Activated CD4-positive, alpha-beta T cell treated with anti-CD3 and anti-CD28 coated beads, Interleukin-2, Interleukin-4, amounts not matched to agents 100 ng/mL and 50 ng/mL, durations not matched to agents 16 hours and 8 hours (primary cell): ENCODE measurements around the gene IL6R.
"Not testable (repeated sequence)": the region's sequence is repeated elsewhere in the genome, so short reads cannot be mapped to it uniquely, and the experiment has no call there.

Source experiments
- DNase-seq: peaks from one replicate; pipeline ENCODE4 v3.0.0-alpha.2; 2020; ENCODE audit warnings: low spot score

Gene IL6R

GRCh38 chr1:154407198-154408091, 2.3 kb downstream of the IL6R start:
- peak; percentile 64 for DNase-seq

- DNase-seq: no peak
Observed at GRCh38 chr1:154408174-154408777, 3.1 kb downstream of the IL6R start.

GRCh38 chr1:154410185-154410827, 5.2 kb downstream of the IL6R start:
- no peak for DNase-seq

- DNase-seq: no peak
Observed at GRCh38 chr1:154411525-154411924, 6.4 kb downstream of the IL6R start.

GRCh38 chr1:154413177-154413783, 8.1 kb downstream of the IL6R start:
- DNase-seq: no peak

GRCh38 chr1:154414606-154415005, 9.5 kb downstream of the IL6R start:
- DNase-seq: no peak

- no peak for DNase-seq
Observed at GRCh38 chr1:154416471-154417337, 11.6 kb downstream of the IL6R start.

- no peak for DNase-seq
Observed at GRCh38 chr1:154417338-154417608, 12.1 kb downstream of the IL6R start.

- DNase-seq: no peak
Observed at GRCh38 chr1:154418062-154418921, 13.1 kb downstream of the IL6R start.

GRCh38 chr1:154418923-154419619, 13.9 kb downstream of the IL6R start:
- no peak for DNase-seq

- peak; percentile 60 for DNase-seq
Observed at GRCh38 chr1:154419620-154420571, 14.8 kb downstream of the IL6R start.

GRCh38 chr1:154420961-154421924, 16.1 kb downstream of the IL6R start:
- DNase-seq: no peak

GRCh38 chr1:154422049-154422448, 16.9 kb downstream of the IL6R start:
- DNase-seq: not testable (repeated sequence)

- no peak for DNase-seq
Observed at GRCh38 chr1:154422521-154422920, 17.4 kb downstream of the IL6R start.

GRCh38 chr1:154423304-154423987, 18.3 kb downstream of the IL6R start:
- DNase-seq: no peak

- DNase-seq: no peak
Observed at GRCh38 chr1:154423988-154424326, 18.8 kb downstream of the IL6R start.

GRCh38 chr1:154425172-154425571, 20.0 kb downstream of the IL6R start:
- no peak for DNase-seq
